ENCODE data around the gene KLHL29. TPM values are rescaled to one million over a fixed set of nuclear protein-coding genes. Genes with fewer than 3 reads are reported as not detected.

The KLHL29 gene
- total RNA-seq, 3 donors from 2014 or later (not counting 1 experiment from before 2014, with no cell fraction given): 0.24 to 0.43 (median 0.33) TPM

DNA sequence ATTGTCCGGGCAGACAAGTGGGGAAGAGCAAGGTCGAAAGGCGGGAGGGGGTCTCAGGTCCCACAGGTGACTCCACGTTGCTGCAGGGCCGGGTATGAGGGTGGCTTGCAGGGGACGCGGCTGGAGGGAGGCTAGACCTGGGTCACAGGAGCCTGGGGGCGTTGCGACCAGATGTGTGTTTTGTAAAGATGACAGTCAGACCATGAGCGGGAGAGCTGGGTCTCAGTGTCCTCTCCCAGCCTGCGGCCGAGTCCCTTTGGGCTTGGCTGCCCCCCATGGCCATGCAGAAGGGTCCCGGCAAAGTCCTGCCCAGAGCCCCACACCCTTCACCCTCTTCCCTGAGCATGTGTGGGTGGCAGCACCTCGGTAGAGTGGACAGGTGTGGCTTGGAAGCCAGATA is 302.7 kb downstream of the KLHL29 start:
- Histone ChIP-seq H3K27ac (ENCODE audit: low read length) (no peak overlapping the region), H3K36me3 (ENCODE audit: control insufficient read depth, insufficient read depth, low read length) (no peaks in the 10 kb centered on the region), H3K27me3 (ENCODE audit: control insufficient read depth, insufficient read depth, low read length) (no peaks in the 10 kb centered on the region), H3K4me1 (ENCODE audit: control insufficient read depth, insufficient read depth, low read length) (peaks cover 13% of the 10 kb centered on the region), H3K9me3 (ENCODE audit: control insufficient read depth, insufficient read depth, low read length) (no peaks in the 10 kb centered on the region), H3K4me3 (ENCODE audit: low read length) (no peak overlapping the region)
- intact Hi-C loops (cut with micrococcal nuclease): no loop called here
- H3K4me1 Mint-ChIP-seq: peaks cover 16 to 22% of the 10 kb centered on the region in 2 donors
- DNase-seq: no peak
- no peak for ATAC-seq
- no peaks in the 10 kb centered on the region for H3K9me3 Mint-ChIP-seq
- no peak overlapping the region for H3K4me3 Mint-ChIP-seq
- TF ChIP-seq, protein P1, sequence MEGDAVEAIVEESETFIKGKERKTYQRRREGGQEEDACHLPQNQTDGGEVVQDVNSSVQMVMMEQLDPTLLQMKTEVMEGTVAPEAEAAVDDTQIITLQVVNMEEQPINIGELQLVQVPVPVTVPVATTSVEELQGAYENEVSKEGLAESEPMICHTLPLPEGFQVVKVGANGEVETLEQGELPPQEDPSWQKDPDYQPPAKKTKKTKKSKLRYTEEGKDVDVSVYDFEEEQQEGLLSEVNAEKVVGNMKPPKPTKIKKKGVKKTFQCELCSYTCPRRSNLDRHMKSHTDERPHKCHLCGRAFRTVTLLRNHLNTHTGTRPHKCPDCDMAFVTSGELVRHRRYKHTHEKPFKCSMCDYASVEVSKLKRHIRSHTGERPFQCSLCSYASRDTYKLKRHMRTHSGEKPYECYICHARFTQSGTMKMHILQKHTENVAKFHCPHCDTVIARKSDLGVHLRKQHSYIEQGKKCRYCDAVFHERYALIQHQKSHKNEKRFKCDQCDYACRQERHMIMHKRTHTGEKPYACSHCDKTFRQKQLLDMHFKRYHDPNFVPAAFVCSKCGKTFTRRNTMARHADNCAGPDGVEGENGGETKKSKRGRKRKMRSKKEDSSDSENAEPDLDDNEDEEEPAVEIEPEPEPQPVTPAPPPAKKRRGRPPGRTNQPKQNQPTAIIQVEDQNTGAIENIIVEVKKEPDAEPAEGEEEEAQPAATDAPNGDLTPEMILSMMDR (IDR thresholded peaks at IDR 0.05): no peak
- H3K36me3 Mint-ChIP-seq: no peaks in the 10 kb centered on the region
- H3K27ac Mint-ChIP-seq: no peak overlapping the region
- 93% methylated on average over 14 of the region's 14 CpGs for WGBS (ENCODE audit: insufficient coverage)
- no peaks in the 10 kb centered on the region for H3K27me3 Mint-ChIP-seq (ENCODE audit: low read depth in 2 of 2)

DNA sequence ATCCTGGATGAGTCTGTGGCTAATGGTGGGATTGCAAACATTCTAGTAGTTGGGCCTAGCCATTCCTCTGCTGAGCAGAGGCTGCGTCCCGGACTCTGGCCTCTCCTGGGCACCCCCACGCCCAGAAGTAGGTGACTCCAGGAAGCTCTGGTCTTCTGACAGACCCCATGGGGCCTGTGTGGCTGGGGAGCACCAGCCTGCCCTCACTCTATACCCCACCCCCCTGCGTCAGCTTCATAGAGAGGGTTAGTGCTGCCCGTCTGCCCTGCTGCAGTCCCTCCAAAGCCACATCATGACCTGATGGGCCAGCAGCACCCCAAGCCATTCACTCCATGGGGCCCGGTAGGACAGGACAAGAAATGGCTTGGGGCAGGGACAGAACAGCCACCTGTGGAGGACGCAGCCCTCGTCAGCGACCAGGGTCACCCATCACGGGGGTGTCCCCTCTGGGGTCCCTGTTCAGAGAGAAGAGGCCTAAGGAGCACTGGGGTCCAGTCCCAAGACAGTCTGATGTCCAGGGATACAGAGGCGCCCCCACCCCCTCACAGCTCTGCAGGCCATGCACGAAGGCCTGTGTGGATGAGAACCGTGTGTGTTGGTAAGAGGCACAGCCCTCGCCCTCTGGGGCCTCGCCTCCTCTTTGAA is 303.6 kb downstream of the KLHL29 start:
- no peaks in the 10 kb centered on the region for H3K36me3 ChIP-seq (ENCODE audit: control insufficient read depth, insufficient read depth, low read length)
- H3K4me3 ChIP-seq (ENCODE audit: low read length): no peak overlapping the region
- TF ChIP-seq, protein P1 (IDR thresholded peaks at IDR 0.05): no peak
- Mint-ChIP-seq H3K27me3 (ENCODE audit: low read depth in 2 of 2) (no peaks in the 10 kb centered on the region), H3K36me3 (no peaks in the 10 kb centered on the region), H3K27ac (no peak overlapping the region), H3K4me3 (no peak overlapping the region), H3K9me3 (no peaks in the 10 kb centered on the region), H3K4me1 (peaks cover 16 to 22% of the 10 kb centered on the region in 2 donors)
- H3K9me3 ChIP-seq (ENCODE audit: control insufficient read depth, insufficient read depth, low read length): no peaks in the 10 kb centered on the region
- ATAC-seq: no peak
- H3K27ac ChIP-seq (ENCODE audit: low read length): no peak overlapping the region
- no peaks in the 10 kb centered on the region for H3K27me3 ChIP-seq (ENCODE audit: control insufficient read depth, insufficient read depth, low read length)
- peaks cover 13% of the 10 kb centered on the region for H3K4me1 ChIP-seq (ENCODE audit: control insufficient read depth, insufficient read depth, low read length)
- 93% methylated on average over 14 of the region's 15 CpGs for WGBS (ENCODE audit: insufficient coverage)
- intact Hi-C loops (cut with micrococcal nuclease): no loop called here
- no peak for DNase-seq

DNA sequence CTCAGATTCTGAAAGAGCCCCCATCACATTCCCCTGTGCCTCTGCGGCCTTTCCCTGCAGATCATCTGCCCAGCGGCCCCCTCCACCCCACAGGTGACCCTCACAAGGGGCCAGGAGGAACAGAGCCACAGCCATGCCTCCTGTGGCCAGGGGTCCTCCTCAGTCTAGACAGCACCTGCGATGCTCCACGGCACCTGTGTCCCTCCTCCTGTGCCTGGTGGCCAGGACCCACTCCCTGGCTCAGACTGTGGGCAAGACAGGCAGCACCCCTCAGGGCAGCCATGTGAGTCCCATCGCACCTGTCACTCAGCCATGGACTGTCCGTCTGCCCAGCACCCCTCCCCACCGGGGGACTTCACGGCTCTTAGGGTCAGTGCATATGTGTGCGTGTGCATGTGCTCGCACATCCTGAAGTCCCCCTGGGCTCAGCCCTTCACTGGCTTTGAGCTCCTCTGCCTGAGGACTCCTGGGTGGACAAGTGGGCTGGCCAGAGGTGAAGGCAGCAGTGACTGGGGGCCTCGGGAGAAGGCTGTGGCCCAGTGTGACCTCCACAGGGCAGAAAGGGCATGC is 304.2 kb downstream of the KLHL29 start:
- no peaks in the 10 kb centered on the region for H3K36me3 Mint-ChIP-seq

More for the DNA sequence above, 304.2 kb downstream of the KLHL29 start:
- WGBS (ENCODE audit: insufficient coverage): 85% methylated on average over 11 of the region's 11 CpGs
- ATAC-seq (no peak), DNase-seq (no peak)
- Mint-ChIP-seq H3K27ac (no peak overlapping the region), H3K9me3 (no peaks in the 10 kb centered on the region), H3K4me3 (no peak overlapping the region), H3K27me3 (ENCODE audit: low read depth in 2 of 2) (no peaks in the 10 kb centered on the region), H3K4me1 (peaks cover 16 to 21% of the 10 kb centered on the region in 2 donors)
- H3K4me3 ChIP-seq (ENCODE audit: low read length): no peak overlapping the region
- no peaks in the 10 kb centered on the region for H3K9me3 ChIP-seq (ENCODE audit: control insufficient read depth, insufficient read depth, low read length)
- H3K36me3 ChIP-seq (ENCODE audit: control insufficient read depth, insufficient read depth, low read length): no peaks in the 10 kb centered on the region
- TF ChIP-seq, protein P1 (IDR thresholded peaks at IDR 0.05): no peak
- H3K27me3 ChIP-seq (ENCODE audit: control insufficient read depth, insufficient read depth, low read length): no peaks in the 10 kb centered on the region
- intact Hi-C loops (cut with micrococcal nuclease): no loop called here
- H3K4me1 ChIP-seq (ENCODE audit: control insufficient read depth, insufficient read depth, low read length): peaks cover 13% of the 10 kb centered on the region
- H3K27ac ChIP-seq (ENCODE audit: low read length): no peak overlapping the region
